H1 (cell line): ENCODE measurements around the gene GABRG3. TPM values are rescaled to one million over a fixed set of nuclear protein-coding genes. Genes with fewer than 3 reads are reported as not detected.

Source experiments
- CTCF ChIA-PET: fragments of 300-600 bp; sonication (Branson Sonifier 250); formaldehyde crosslinking; loops from one replicate; lab custom pipeline; 2021; ENCODE audit not compliant: partially characterized antibody; lab: Charles Lee
- POLR2A ChIA-PET: fragments of 300-600 bp; sonication (Branson Sonifier 250); formaldehyde crosslinking; loops from one replicate; lab custom pipeline; 2021; ENCODE audit warnings: inconsistent platforms; ENCODE audit not compliant: partially characterized antibody; lab: Charles Lee
- DNase-seq, 2 experiments: peaks; one replicate each; pipeline versions ENCODE4 v3.0.0 to v3.0.0-alpha.2; 2010 to 2022; ENCODE audit warnings: low spot score in 2 of 2, low read depth in 1 of 2, mixed read lengths in 1 of 2
- FAIRE-seq: peaks from 2 replicates; lab custom pipeline; 2011; peaks lifted over from hg19 to GRCh38; lab: Jason Lieb, UNC
- H2AFZ ChIP-seq: 2 replicates; pipeline ENCODE4 v1.8.1; 2012; ENCODE audit warnings: low read length, inconsistent platforms
- H2AK5ac ChIP-seq: 2 replicates; pipeline ENCODE4 v1.6.1; 2013; ENCODE audit warnings: low read depth, low read length
- H2BK120ac ChIP-seq: replicated peaks from 2 replicates; pipeline ENCODE3; 2013; ENCODE audit warnings: low read depth, low read length, inconsistent platforms
- H2BK12ac ChIP-seq: 2 replicates; pipeline ENCODE4 v1.6.1; 2013; ENCODE audit warnings: low read depth, low read length
- H2BK15ac ChIP-seq: 2 replicates; pipeline ENCODE4 v1.6.1; 2013; ENCODE audit warnings: low read length
- H2BK20ac ChIP-seq: 2 replicates; pipeline ENCODE4 v1.6.1; 2013; ENCODE audit warnings: low read length
- H2BK5ac ChIP-seq: 2 replicates; pipeline ENCODE4 v1.6.1; 2013; ENCODE audit warnings: low read depth, low read length
- H3K14ac ChIP-seq: 2 replicates; pipeline ENCODE4 v1.6.1; 2013; ENCODE audit warnings: inconsistent platforms; ENCODE audit not compliant: insufficient read length
- H3K18ac ChIP-seq: 2 replicates; pipeline ENCODE4 v1.6.1; 2013; ENCODE audit warnings: low read length; ENCODE audit errors: extremely low read depth
- H3K23ac ChIP-seq: 2 replicates; pipeline ENCODE4 v1.6.1; 2013; ENCODE audit warnings: inconsistent platforms; ENCODE audit not compliant: insufficient read length
- H3K23me2 ChIP-seq: 2 replicates; pipeline ENCODE4 v1.6.1; 2013; ENCODE audit warnings: low read depth, low read length
- H3K27ac ChIP-seq: 2 replicates; pipeline ENCODE4 v1.6.1; 2011; ENCODE audit warnings: low read depth, low read length, inconsistent platforms
- H3K27me3 ChIP-seq, 4 experiments: replicated peaks in 1 of 4; 1 replicate in 1 of 4; 2 replicates in 3 of 4; pipeline versions ENCODE4 v1.6.1 to v1.8.1; 2011 to 2013; ENCODE audit warnings: low read length in 3 of 4, mild to moderate bottlenecking in 3 of 4, inconsistent platforms in 2 of 4, mixed read lengths in 2 of 4, moderate library complexity in 1 of 4; ENCODE audit not compliant: control insufficient read depth in 3 of 4, insufficient read depth in 3 of 4; ENCODE audit errors: extremely low read depth in 1 of 4
- H3K36me3 ChIP-seq, 4 experiments: 2 replicates each; pipeline versions ENCODE4 v1.6.1 to v1.8.1; 2011 to 2013; ENCODE audit warnings: mild to moderate bottlenecking in 4 of 4, low read length in 3 of 4, moderate library complexity in 2 of 4, control low read depth in 1 of 4, inconsistent platforms in 1 of 4; ENCODE audit not compliant: insufficient read depth in 4 of 4, control insufficient read depth in 2 of 4
- H3K4ac ChIP-seq: replicated peaks from 2 replicates; pipeline ENCODE3; 2013; ENCODE audit warnings: low read length, low read depth, mixed read lengths, inconsistent platforms; ENCODE audit not compliant: insufficient read length
- H3K4me1 ChIP-seq, 4 experiments: replicated peaks in 1 of 4; 1 replicate in 1 of 4; 2 replicates in 3 of 4; pipeline versions ENCODE4 v1.6.1 to v1.8.1; 2011 to 2013; ENCODE audit warnings: low read length in 3 of 4, inconsistent platforms in 2 of 4, mixed read lengths in 1 of 4; ENCODE audit not compliant: insufficient read depth in 4 of 4, control insufficient read depth in 3 of 4
- H3K4me2 ChIP-seq, 2 experiments: 2 replicates each; pipeline versions ENCODE4 v1.6.1 to v1.8.1; 2011 to 2013; ENCODE audit warnings: low read depth in 2 of 2, low read length in 2 of 2, control low read depth in 1 of 2, inconsistent platforms in 1 of 2, mild to moderate bottlenecking in 1 of 2; ENCODE audit not compliant: insufficient read depth in 1 of 2
- H3K4me3 ChIP-seq, 4 experiments: fragments of 200-600, 300-600 bp in 1 of 4; sonication (generic), shearing (Covaris generic), sonication (Bioruptor Twin) in 1 of 4; 2 replicates each; pipeline versions ENCODE4 v1.5.1 to v1.8.1; 2011 to 2016; ENCODE audit warnings: low read length in 4 of 4, low read depth in 3 of 4, control low read depth in 2 of 4, inconsistent platforms in 2 of 4, mild to moderate bottlenecking in 2 of 4, mixed read lengths in 1 of 4, moderate library complexity in 1 of 4; ENCODE audit not compliant: insufficient read depth in 2 of 4; ENCODE audit errors: extremely low read depth in 1 of 4
- H3K56ac ChIP-seq: replicated peaks from 2 replicates; pipeline ENCODE3; 2013; ENCODE audit warnings: low read depth, mild to moderate bottlenecking, mixed read lengths, low read length, inconsistent platforms; ENCODE audit not compliant: insufficient read length
- H3K79me1 ChIP-seq: 2 replicates; pipeline ENCODE4 v1.6.1; 2013; ENCODE audit warnings: low read depth, low read length, control low read depth
- H3K79me2 ChIP-seq, 2 experiments: 2 replicates each; pipeline versions ENCODE4 v1.6.1 to v1.8.1; 2012 to 2013; ENCODE audit warnings: low read length in 2 of 2, mild to moderate bottlenecking in 2 of 2, inconsistent platforms in 1 of 2; ENCODE audit not compliant: insufficient read depth in 2 of 2, control insufficient read depth in 1 of 2
- H3K9ac ChIP-seq, 4 experiments: replicated peaks in 1 of 4; 1 replicate in 1 of 4; 2 replicates in 3 of 4; pipeline versions ENCODE4 v1.6.1 to v1.8.1; 2011 to 2013; ENCODE audit warnings: low read depth in 3 of 4, low read length in 3 of 4, control low read depth in 2 of 4, mild to moderate bottlenecking in 2 of 4, moderate library complexity in 2 of 4, inconsistent platforms in 1 of 4; ENCODE audit errors: extremely low read depth in 1 of 4
- H3K9me3 ChIP-seq, 2 experiments: 2 replicates each; pipeline versions ENCODE4 v1.6.1 to v1.8.1; 2012 to 2013; ENCODE audit warnings: mild to moderate bottlenecking in 2 of 2, moderate library complexity in 2 of 2, control low read depth in 1 of 2, inconsistent platforms in 1 of 2, low read depth in 1 of 2, low read length in 1 of 2, mixed read lengths in 1 of 2; ENCODE audit not compliant: insufficient read depth in 2 of 2
- H4K20me1 ChIP-seq, 2 experiments: replicated peaks in 1 of 2; 2 replicates each; pipeline versions ENCODE3 to v1.8.1; 2011 to 2013; ENCODE audit warnings: inconsistent platforms in 2 of 2, low read length in 2 of 2, mild to moderate bottlenecking in 1 of 2; ENCODE audit not compliant: insufficient read depth in 2 of 2, control insufficient read depth in 1 of 2
- H4K5ac ChIP-seq: 2 replicates; pipeline ENCODE4 v1.6.1; 2013; ENCODE audit warnings: low read length, low read depth, mixed read lengths, inconsistent platforms; ENCODE audit not compliant: insufficient read length
- H4K8ac ChIP-seq: 2 replicates; pipeline ENCODE4 v1.8.0; 2013; ENCODE audit warnings: mild to moderate bottlenecking, moderate library complexity, low read length, inconsistent platforms; ENCODE audit not compliant: insufficient read depth; ENCODE audit errors: extremely low read depth
- H4K91ac ChIP-seq: replicated peaks from 2 replicates; pipeline ENCODE3; 2013; ENCODE audit warnings: low read length, mixed read lengths, inconsistent platforms; ENCODE audit not compliant: insufficient read length
- BACH1 ChIP-seq: IDR thresholded peaks from 2 replicates; pipeline ENCODE4 v1.6.1; 2012; ENCODE audit warnings: low read length, improper control_type of control experiment
- CREB1 ChIP-seq: IDR thresholded peaks from 2 replicates; pipeline ENCODE4 v1.6.1; 2012; ENCODE audit warnings: inconsistent platforms
- CTBP2 ChIP-seq: IDR thresholded peaks from 2 replicates; pipeline ENCODE4 v1.7.0; 2011; ENCODE audit warnings: borderline replicate concordance, mild to moderate bottlenecking, moderate library complexity, mixed read lengths, low read length; ENCODE audit not compliant: insufficient read depth, insufficient read length
- E2F6 ChIP-seq: IDR thresholded peaks from 2 replicates; pipeline ENCODE4 v1.6.1; 2012; ENCODE audit warnings: inconsistent platforms
- EGR1 ChIP-seq: IDR thresholded peaks from 2 replicates; pipeline ENCODE4 v1.6.1; 2011; ENCODE audit warnings: low read depth, low read length, borderline replicate concordance
- KDM1A ChIP-seq: fragments of 200-600, 300-600 bp; sonication (generic); IDR thresholded peaks from 2 replicates; pipeline ENCODE4 v1.7.1; 2016; ENCODE audit warnings: mild to moderate bottlenecking, low read length, borderline replicate concordance
- KDM5A ChIP-seq: fragments of 200-600 bp; IDR thresholded peaks from 2 replicates; pipeline ENCODE4 v1.7.1; 2012; ENCODE audit warnings: mild to moderate bottlenecking, low read length, inconsistent platforms, mixed read lengths
- NANOG ChIP-seq: IDR thresholded peaks from 2 replicates; pipeline ENCODE4 v1.6.1; 2011; ENCODE audit warnings: low read length, low read depth, mild to moderate bottlenecking, inconsistent platforms; ENCODE audit not compliant: insufficient read depth, poor library complexity, severe bottlenecking
- POLR2AphosphoS5 ChIP-seq: IDR thresholded peaks from 2 replicates; pipeline ENCODE4 v1.6.1; 2011; ENCODE audit warnings: low read depth, low read length
- RBBP5 ChIP-seq: IDR thresholded peaks from 2 replicates; pipeline ENCODE4 v1.7.1; 2012; ENCODE audit warnings: low read depth, mild to moderate bottlenecking, inconsistent platforms, low read length, moderate library complexity, borderline replicate concordance
- RFX5 ChIP-seq: IDR thresholded peaks from 2 replicates; pipeline ENCODE4 v1.6.1; 2011; ENCODE audit warnings: low read depth, low read length, improper control_type of control experiment, borderline replicate concordance
- SIN3A ChIP-seq, 2 experiments: IDR thresholded peaks in 1 of 2; conservative IDR thresholded peaks in 1 of 2; 2 replicates each; pipeline ENCODE4 v1.6.1; 2011 to 2012; ENCODE audit warnings: low read length in 2 of 2, improper control_type of control experiment in 1 of 2, low read depth in 1 of 2, mild to moderate bottlenecking in 1 of 2
- SIRT6 ChIP-seq: IDR thresholded peaks from one replicate; pipeline ENCODE4 v1.7.1; 2012; ENCODE audit warnings: low read length, inconsistent platforms
- TAF1 ChIP-seq: IDR thresholded peaks from 2 replicates; pipeline ENCODE4 v1.6.1; 2011; ENCODE audit warnings: mild to moderate bottlenecking, low read depth, low read length
- whole genome bisulfite sequencing, 2 experiments: shearing (Covaris generic) in 1 of 2; methylation state at CpG; one replicate each; pipeline versions ENCODE4 v1.1.6 to v1.1.7; 2013 to 2015; ENCODE audit warnings: low lambda C conversion rate in 2 of 2, mixed read lengths in 2 of 2, inconsistent platforms in 1 of 2, low coverage in 1 of 2, missing lambda C conversion rate in 1 of 2; ENCODE audit not compliant: insufficient replicate concordance in 2 of 2, insufficient coverage in 1 of 2, insufficient read length in 1 of 2; ENCODE audit errors: extremely low coverage in 1 of 2, missing lambda C conversion rate in 1 of 2; 5-methylcytosine and 5-hydroxymethylcytosine counted together
- polyA plus RNA-seq, 7 experiments: library from polyadenylated mRNA; depleted of rRNA in 3 of 7; stranded (reverse) in 5 of 7; unstranded in 2 of 7; fragments of >200 nt in 5 of 7; fragments of 200-250 nt in 2 of 7; gene quantifications; 1 replicate in 5 of 7; 2 replicates in 1 of 7; 4 replicates in 1 of 7; pipeline versions ENCODE4 v1.2.1 to v1.2.3, GENCODE V29; 2011 to 2013; ENCODE audit warnings: missing spikeins in 2 of 7, mixed read lengths in 2 of 7
- total RNA-seq: library from RNA; stranded (reverse); fragmentation: NEBNext Ultra II Directional; extraction: Animal tissue kit (Norgen Biotek cat#: 25700); gene quantifications from 2 replicates; pipeline ENCODE4 v1.2.1, GENCODE V29; 2021

The GABRG3 gene
- total and polyA plus RNA-seq, 2 of the 8 experiments (the other 6 are each of a cell fraction or from before 2014, with no cell fraction given): 0.17 to 0.80 TPM

- CTCF ChIA-PET: interaction anchor here (0.6 to 1.7 kb wide), 4 partner anchors 8 to 47 kb away, joined by 3 to 6 read pairs (median 3); no protein-coding TSS in a partner anchor
- no peak overlapping the region for H2AK5ac ChIP-seq
- H4K91ac ChIP-seq: no peak overlapping the region
- WGBS, 2 experiments: 91% methylated on average over 5 of the region's 5 CpGs; no CpG with 5 or more reads in 1 of the 2 experiments
- no peaks in the 10 kb centered on the region; a peak in 1 of 4 replicates for H3K79me2 ChIP-seq
- H3K14ac ChIP-seq: no peak overlapping the region
- peaks cover 5 to 7% of the 10 kb centered on the region in 2 experiments; a peak in 3 of 4 replicates for H3K9me3 ChIP-seq
- H2BK120ac ChIP-seq: no peak overlapping the region
- H3K4me1 ChIP-seq: peaks cover 0 to 13% (median 5%) of the 10 kb centered on the region in 4 experiments; a peak in 5 of 7 replicates
- H2BK5ac ChIP-seq: no peak overlapping the region
- no peak overlapping the region for H3K4me3 ChIP-seq
- no peak overlapping the region for H2BK20ac ChIP-seq
- no peak for FAIRE-seq
- H2BK12ac ChIP-seq: no peak overlapping the region; the same call in 1 of the 2 replicates
- H3K4ac ChIP-seq: no peak overlapping the region
- no peaks in the 10 kb centered on the region for H3K79me1 ChIP-seq
- no peak overlapping the region for H3K27ac ChIP-seq
- H3K4me2 ChIP-seq: no peak overlapping the region
- DNase-seq: no peak
- H3K9ac ChIP-seq: no peak overlapping the region
- H3K23ac ChIP-seq: no peak overlapping the region
- H2BK15ac ChIP-seq: no peak overlapping the region
- H2AFZ ChIP-seq: no peak overlapping the region
- POLR2A ChIA-PET: no interaction called here
- H4K8ac ChIP-seq: no peak overlapping the region
- no peaks in the 10 kb centered on the region for H3K36me3 ChIP-seq
- no peak overlapping the region for H4K5ac ChIP-seq
- no peaks in the 10 kb centered on the region for H3K27me3 ChIP-seq
- peaks cover 7% of the 10 kb centered on the region; the same call in 1 of the 2 replicates for H3K23me2 ChIP-seq
- peaks cover 0 to 3% of the 10 kb centered on the region in 2 experiments for H4K20me1 ChIP-seq
- no peak overlapping the region for H3K56ac ChIP-seq
- H3K18ac ChIP-seq: no peak overlapping the region
- TF ChIP-seq TAF1: no peak
- no peak for TF ChIP-seq RFX5
- no peak for TF ChIP-seq KDM1A
- TF ChIP-seq NANOG: no peak
- TF ChIP-seq CTBP2: no peak
- TF ChIP-seq BACH1: no peak
- no peak for TF ChIP-seq EGR1
- no peak for TF ChIP-seq CREB1
- TF ChIP-seq KDM5A: no peak
- no peak for TF ChIP-seq E2F6
- TF ChIP-seq RBBP5: no peak
- TF ChIP-seq SIN3A (conservative IDR thresholded peaks at IDR 0.05 in 1 of 2, IDR thresholded peaks at IDR 0.05 in 1 of 2; ENCODE audit: low read depth in 1 of 2, low read length in 2 of 2): no peak
- no peak for TF ChIP-seq SIRT6
- TF ChIP-seq POLR2AphosphoS5: no peak
Observed at GRCh38 chr15:27480141-27480530, 509.2 kb downstream of the GABRG3 start.
